ENCODE results near the gene WIPF1.

Gene WIPF1

DNA sequence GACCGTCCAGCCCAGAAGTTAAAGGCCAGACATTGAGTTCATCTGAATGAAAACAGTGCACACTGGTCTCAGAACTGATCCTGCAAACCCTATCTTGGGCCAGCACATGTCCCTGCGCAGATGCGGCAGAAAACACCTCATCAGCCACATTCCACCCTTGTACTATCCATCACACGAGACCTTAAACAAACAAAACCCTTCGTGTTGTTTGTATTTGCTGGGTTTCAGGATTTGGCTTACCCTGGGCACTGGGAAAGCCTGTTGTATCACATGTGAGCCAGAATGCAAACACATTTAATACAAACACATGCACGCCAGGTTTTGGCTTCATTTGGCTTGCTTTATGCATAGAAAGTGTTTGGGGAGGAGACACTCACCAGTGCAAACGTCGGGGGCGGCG is 12.5 kb downstream of the WIPF1 start:
- peaks cover 86% of the 10 kb centered on the region for H3K79me2 ChIP-seq (ENCODE audit: insufficient read depth, low read length)
- no peaks in the 10 kb centered on the region for H3K27me3 ChIP-seq (ENCODE audit: insufficient read depth, low read length, poor library complexity, severe bottlenecking)

DNA sequence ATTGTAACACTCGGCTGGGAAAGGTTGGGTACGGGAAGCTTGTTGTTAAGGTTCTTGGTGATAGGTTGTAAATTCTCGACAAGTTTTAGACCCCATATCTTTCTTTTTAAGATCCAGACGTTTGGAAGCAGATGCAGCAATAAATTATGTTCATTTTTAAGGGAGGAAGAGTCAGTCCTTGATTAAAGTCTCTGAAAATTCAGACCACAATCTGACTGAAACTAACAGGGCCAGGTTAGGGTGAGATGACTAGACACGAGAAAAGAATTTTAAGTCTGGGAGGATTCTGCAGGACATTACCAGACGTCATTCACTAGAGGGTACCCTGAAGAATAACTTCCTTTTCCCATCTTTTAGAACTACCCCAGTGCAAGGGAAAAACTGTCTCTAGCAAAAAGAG is 16.1 kb downstream of the WIPF1 start:
- H2AFZ ChIP-seq (ENCODE audit: low read length), result no peak overlapping the region
- peaks cover 95% of the 10 kb centered on the region for H3K36me3 ChIP-seq (ENCODE audit: insufficient read depth, low read length)
- no peaks in the 10 kb centered on the region for H3K9me2 ChIP-seq (replicated peaks; ENCODE audit: low read depth, low read length)
- H3K4me2 ChIP-seq (ENCODE audit: low read depth, low read length, poor library complexity, severe bottlenecking), result no peak overlapping the region
- no peaks in the 10 kb centered on the region for H3F3A ChIP-seq (ENCODE audit: low read depth)
- H4K20me1 ChIP-seq (ENCODE audit: insufficient read depth, low read length, poor library complexity, severe bottlenecking), result peaks cover 48% of the 10 kb centered on the region
- no peaks in the 10 kb centered on the region for H3K27me3 ChIP-seq (ENCODE audit: insufficient read depth, low read length, poor library complexity, severe bottlenecking)
- no peaks in the 10 kb centered on the region for H3K9me3 ChIP-seq (ENCODE audit: insufficient read depth, low read depth, low read length)
- TF ChIP-seq EZH2phosphoT487 (IDR thresholded peaks at IDR 0.05; ENCODE audit: borderline replicate concordance), result no peak
- TF ChIP-seq, protein P1, sequence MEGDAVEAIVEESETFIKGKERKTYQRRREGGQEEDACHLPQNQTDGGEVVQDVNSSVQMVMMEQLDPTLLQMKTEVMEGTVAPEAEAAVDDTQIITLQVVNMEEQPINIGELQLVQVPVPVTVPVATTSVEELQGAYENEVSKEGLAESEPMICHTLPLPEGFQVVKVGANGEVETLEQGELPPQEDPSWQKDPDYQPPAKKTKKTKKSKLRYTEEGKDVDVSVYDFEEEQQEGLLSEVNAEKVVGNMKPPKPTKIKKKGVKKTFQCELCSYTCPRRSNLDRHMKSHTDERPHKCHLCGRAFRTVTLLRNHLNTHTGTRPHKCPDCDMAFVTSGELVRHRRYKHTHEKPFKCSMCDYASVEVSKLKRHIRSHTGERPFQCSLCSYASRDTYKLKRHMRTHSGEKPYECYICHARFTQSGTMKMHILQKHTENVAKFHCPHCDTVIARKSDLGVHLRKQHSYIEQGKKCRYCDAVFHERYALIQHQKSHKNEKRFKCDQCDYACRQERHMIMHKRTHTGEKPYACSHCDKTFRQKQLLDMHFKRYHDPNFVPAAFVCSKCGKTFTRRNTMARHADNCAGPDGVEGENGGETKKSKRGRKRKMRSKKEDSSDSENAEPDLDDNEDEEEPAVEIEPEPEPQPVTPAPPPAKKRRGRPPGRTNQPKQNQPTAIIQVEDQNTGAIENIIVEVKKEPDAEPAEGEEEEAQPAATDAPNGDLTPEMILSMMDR (conservative IDR thresholded peaks at IDR 0.05; ENCODE audit: low read length), result no peak
- H3K4me1 ChIP-seq (ENCODE audit: insufficient read depth, low read length, poor library complexity, severe bottlenecking), result peaks cover 1% of the 10 kb centered on the region
- H3K4me3 ChIP-seq (ENCODE audit: low read length, poor library complexity, severe bottlenecking), result no peak overlapping the region
- H3K9ac ChIP-seq (ENCODE audit: low read depth, low read length, poor library complexity, severe bottlenecking), result no peak overlapping the region
- H3K79me2 ChIP-seq (ENCODE audit: insufficient read depth, low read length), result peaks cover 54% of the 10 kb centered on the region

More for the DNA sequence above, 12.5 kb downstream of the WIPF1 start:
- no peak overlapping the region for H3K9ac ChIP-seq (ENCODE audit: low read depth, low read length, poor library complexity, severe bottlenecking)
- H3K9me2 ChIP-seq (replicated peaks; ENCODE audit: low read depth, low read length), result no peaks in the 10 kb centered on the region
- H4K20me1 ChIP-seq (ENCODE audit: insufficient read depth, low read length, poor library complexity, severe bottlenecking), result peaks cover 67% of the 10 kb centered on the region
- no peak overlapping the region for H3K4me2 ChIP-seq (ENCODE audit: low read depth, low read length, poor library complexity, severe bottlenecking)
- H2AFZ ChIP-seq (ENCODE audit: low read length), result no peak overlapping the region
- no peaks in the 10 kb centered on the region for H3F3A ChIP-seq (ENCODE audit: low read depth)
- H3K4me3 ChIP-seq (ENCODE audit: low read length, poor library complexity, severe bottlenecking), result no peak overlapping the region
- no peak for TF ChIP-seq EZH2phosphoT487 (IDR thresholded peaks at IDR 0.05; ENCODE audit: borderline replicate concordance)
- TF ChIP-seq, protein P1 (conservative IDR thresholded peaks at IDR 0.05; ENCODE audit: low read length), result no peak
- H3K4me1 ChIP-seq (ENCODE audit: insufficient read depth, low read length, poor library complexity, severe bottlenecking), result peaks cover 35% of the 10 kb centered on the region
- H3K36me3 ChIP-seq (ENCODE audit: insufficient read depth, low read length), result peaks cover 62% of the 10 kb centered on the region
- no peaks in the 10 kb centered on the region for H3K9me3 ChIP-seq (ENCODE audit: insufficient read depth, low read depth, low read length)

DNA sequence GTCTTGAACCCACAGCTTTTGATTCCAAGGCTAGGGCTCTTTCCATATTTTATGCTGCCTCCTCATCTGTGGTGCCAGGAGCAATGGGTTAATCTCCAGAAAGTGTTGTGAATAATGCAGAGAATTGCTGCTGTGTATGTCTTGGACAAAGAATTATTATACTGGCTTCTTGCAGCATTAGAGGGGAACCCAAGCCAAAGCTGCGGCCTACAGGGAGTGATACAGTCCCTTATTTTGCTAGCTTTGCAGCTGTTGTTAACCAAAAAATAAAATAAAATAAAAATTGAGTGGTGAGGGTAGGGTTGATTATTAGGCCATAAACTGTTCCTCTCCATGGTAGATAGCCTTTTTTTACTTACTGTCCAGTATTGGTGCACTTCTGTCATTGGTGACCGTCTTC is 16.7 kb downstream of the WIPF1 start:
- TF ChIP-seq, protein P1 (conservative IDR thresholded peaks at IDR 0.05; ENCODE audit: low read length), result no peak
- TF ChIP-seq EZH2phosphoT487 (IDR thresholded peaks at IDR 0.05; ENCODE audit: borderline replicate concordance), result no peak
- Histone ChIP-seq H3K79me2 (ENCODE audit: insufficient read depth, low read length) (peaks cover 52% of the 10 kb centered on the region), H3K36me3 (ENCODE audit: insufficient read depth, low read length) (peaks cover 99% of the 10 kb centered on the region), H2AFZ (ENCODE audit: low read length) (no peak overlapping the region), H3K27me3 (ENCODE audit: insufficient read depth, low read length, poor library complexity, severe bottlenecking) (no peaks in the 10 kb centered on the region), H3K4me3 (ENCODE audit: low read length, poor library complexity, severe bottlenecking) (no peak overlapping the region), H3K9me3 (ENCODE audit: insufficient read depth, low read depth, low read length) (no peaks in the 10 kb centered on the region), H3F3A (ENCODE audit: low read depth) (no peaks in the 10 kb centered on the region), H3K4me1 (ENCODE audit: insufficient read depth, low read length, poor library complexity, severe bottlenecking) (no peaks in the 10 kb centered on the region), H3K4me2 (ENCODE audit: low read depth, low read length, poor library complexity, severe bottlenecking) (no peak overlapping the region), H3K9me2 (replicated peaks; ENCODE audit: low read depth, low read length) (no peaks in the 10 kb centered on the region), H3K9ac (ENCODE audit: low read depth, low read length, poor library complexity, severe bottlenecking) (no peak overlapping the region), H4K20me1 (ENCODE audit: insufficient read depth, low read length, poor library complexity, severe bottlenecking) (peaks cover 45% of the 10 kb centered on the region)
